Astrocyte of the spinal cord (primary cell): ENCODE results near the gene COL4A1.

ENCODE experiments used
- DNase-seq: peaks from one replicate; pipeline ENCODE4 v3.0.0; 2011; ENCODE audit warnings: low read depth, low spot score
- H3K4me3 ChIP-seq: 2 replicates; pipeline ENCODE4 v1.5.1; 2011; ENCODE audit warnings: low read depth, mild to moderate bottlenecking, low read length, moderate library complexity
- in situ Hi-C: cut with HindIII; loops from 2 replicates; pipeline ENCODE4 v1.10.0; 2017; ENCODE audit warnings: low sequenced_read_pairs
- TF ChIP-seq, protein P1 (sequence below): IDR thresholded peaks from 2 replicates; pipeline ENCODE4 v1.5.1; 2012; ENCODE audit warnings: low read depth, mild to moderate bottlenecking, low read length, inconsistent platforms

COL4A1 gene

DNA sequence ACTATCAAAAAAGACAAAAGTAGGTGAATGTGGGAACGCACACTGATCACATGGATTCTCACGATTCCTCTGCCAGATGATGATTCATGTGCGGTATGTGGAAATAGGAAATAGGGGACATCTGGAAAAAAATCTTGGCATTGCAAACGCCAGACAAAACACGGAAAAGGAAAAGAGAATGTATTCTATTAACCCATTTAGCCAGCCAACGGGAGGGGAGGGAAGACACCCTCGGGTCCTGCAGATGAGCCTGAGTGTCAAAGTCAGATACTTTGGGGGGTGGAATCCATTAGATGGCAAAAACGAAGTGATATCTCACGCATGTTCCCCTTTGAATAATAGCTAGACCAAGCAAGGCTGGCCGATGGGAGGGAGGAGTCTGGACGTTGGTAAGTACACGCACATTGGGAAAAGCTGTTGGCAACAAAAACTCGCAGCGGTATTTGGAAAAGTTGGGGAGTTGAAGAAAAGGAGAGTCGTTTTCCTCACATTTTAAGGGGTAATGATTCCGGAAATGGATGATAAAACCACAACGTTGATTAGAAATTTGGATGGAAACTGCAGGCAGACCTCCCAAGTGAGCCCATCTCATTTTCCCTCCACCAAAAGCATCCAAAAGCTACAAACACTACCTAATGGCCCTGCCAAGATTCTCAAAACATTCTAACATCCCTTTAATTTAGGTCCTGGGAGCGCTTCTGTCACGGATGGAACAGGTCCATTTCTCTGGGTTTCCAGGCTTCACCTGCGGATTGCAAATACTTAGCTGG lies 73.6 kb downstream of the COL4A1 start:
- no peak overlapping the region for H3K4me3 ChIP-seq
- in situ Hi-C loops, result no loop called here
- peak; percentile 66 for DNase-seq
- TF ChIP-seq, protein P1, sequence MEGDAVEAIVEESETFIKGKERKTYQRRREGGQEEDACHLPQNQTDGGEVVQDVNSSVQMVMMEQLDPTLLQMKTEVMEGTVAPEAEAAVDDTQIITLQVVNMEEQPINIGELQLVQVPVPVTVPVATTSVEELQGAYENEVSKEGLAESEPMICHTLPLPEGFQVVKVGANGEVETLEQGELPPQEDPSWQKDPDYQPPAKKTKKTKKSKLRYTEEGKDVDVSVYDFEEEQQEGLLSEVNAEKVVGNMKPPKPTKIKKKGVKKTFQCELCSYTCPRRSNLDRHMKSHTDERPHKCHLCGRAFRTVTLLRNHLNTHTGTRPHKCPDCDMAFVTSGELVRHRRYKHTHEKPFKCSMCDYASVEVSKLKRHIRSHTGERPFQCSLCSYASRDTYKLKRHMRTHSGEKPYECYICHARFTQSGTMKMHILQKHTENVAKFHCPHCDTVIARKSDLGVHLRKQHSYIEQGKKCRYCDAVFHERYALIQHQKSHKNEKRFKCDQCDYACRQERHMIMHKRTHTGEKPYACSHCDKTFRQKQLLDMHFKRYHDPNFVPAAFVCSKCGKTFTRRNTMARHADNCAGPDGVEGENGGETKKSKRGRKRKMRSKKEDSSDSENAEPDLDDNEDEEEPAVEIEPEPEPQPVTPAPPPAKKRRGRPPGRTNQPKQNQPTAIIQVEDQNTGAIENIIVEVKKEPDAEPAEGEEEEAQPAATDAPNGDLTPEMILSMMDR, result no peak

- DNase-seq, result no peak
- H3K4me3 ChIP-seq, result no peak overlapping the region
- TF ChIP-seq, protein P1, result no peak
- in situ Hi-C loops, result no loop called here
These were observed 74.2 kb downstream of the COL4A1 start for GRCh38 chr13:110232756-110233155.

DNA sequence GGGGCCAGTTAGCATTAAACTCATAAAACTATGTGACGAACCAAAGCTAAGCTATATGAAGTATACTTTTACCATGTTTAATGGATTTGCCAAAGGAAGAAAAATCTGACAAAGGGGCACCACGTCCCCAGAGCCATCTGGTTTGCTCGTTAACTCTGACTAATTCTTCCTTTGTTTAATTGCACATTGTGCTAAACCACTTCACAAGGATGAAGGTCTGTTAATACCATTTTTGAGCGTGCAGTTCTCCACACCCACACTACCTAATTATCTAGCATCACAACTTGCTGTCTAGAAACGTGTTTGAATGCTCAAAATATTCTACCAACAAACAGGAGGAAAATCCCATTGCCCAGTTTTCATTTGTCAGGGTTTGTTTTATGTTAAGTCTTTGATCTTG lies 74.8 kb downstream of the COL4A1 start:
- no peak overlapping the region for H3K4me3 ChIP-seq
- no peak for DNase-seq
- in situ Hi-C loops, result no loop called here
- TF ChIP-seq, protein P1, result no peak

- TF ChIP-seq, protein P1, result no peak
- H3K4me3 ChIP-seq, result no peak overlapping the region
- DNase-seq, result no peak
- in situ Hi-C loops, result no loop called here
These were observed 75.5 kb downstream of the COL4A1 start for GRCh38 chr13:110231348-110232047.

- in situ Hi-C loops, result no loop called here
- no peak for DNase-seq
- TF ChIP-seq, protein P1, result no peak
- H3K4me3 ChIP-seq, result no peak overlapping the region
These were observed 76.2 kb downstream of the COL4A1 start for GRCh38 chr13:110230661-110231347.

GRCh38 chr13:110229905-110230563 lies 76.9 kb downstream of the COL4A1 start:
- no peak overlapping the region for H3K4me3 ChIP-seq
- DNase-seq, result no peak
- TF ChIP-seq, protein P1, result no peak
- in situ Hi-C loops, result no loop called here
